Germinal center (tissue), 1 donor: Measurements from ENCODE around the gene CYBRD1.
"Not testable (repeated sequence)": the region's sequence is repeated elsewhere in the genome, so short reads cannot be mapped to it uniquely, and the experiment has no call there.

Experiments used
- DNase-seq: peaks from one replicate; pipeline ENCODE4 v3.0.0; 2012; ENCODE audit warnings: mixed read lengths, low spot score

Gene CYBRD1

GRCh38 chr2:171522052-171522787 lies at the start of gene CYBRD1:
CYBRD1 (plus strand) TSS chr2:171522474; CDS start chr2:171522546, 72 bp downstream.
- peak; percentile 18 for DNase-seq

GRCh38 chr2:171475979-171476378 lies 46.3 kb upstream of the CYBRD1 start:
- no peak for DNase-seq

DNA sequence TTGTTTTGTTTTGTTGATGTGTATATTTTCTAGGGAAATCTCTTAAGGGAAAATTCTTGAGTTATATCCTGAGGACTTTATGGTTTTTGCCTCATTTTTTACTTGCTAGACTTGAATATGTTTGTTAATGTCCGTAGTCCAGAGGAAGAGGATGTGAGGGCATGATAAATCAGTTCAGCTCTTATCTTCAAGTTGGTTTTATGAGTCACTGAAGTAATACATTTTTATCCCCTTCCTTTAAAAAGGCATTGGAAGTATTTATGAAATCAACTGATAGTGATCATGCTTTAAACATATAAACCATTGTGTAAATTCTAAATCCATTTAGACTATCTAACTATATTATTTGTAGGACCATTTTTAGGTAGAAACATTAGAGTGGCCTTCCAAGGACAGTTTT lies 43.9 kb upstream of the CYBRD1 start:
- no peak for DNase-seq

GRCh38 chr2:171479154-171479814 lies 43.0 kb upstream of the CYBRD1 start:
- DNase-seq: no peak

DNA sequence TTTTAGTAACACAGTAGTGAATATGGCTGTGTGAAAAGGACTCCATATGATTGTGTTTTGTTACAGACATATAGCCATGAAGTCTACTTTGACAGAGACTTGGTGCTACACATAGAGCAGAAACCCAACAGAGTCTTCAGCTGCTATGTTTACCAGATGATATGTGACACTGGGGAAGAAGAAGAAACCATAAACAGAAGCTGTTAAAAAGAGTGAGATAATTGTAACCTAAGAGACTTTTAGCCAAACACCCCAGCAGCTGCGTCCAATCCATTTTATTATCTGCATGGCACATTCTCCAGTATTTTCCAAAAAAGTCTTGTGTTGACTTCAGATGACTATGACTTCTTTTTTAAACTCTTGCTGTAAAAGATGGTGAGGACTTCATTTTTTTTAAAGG lies 41.4 kb upstream of the CYBRD1 start:
- no peak for DNase-seq

DNA sequence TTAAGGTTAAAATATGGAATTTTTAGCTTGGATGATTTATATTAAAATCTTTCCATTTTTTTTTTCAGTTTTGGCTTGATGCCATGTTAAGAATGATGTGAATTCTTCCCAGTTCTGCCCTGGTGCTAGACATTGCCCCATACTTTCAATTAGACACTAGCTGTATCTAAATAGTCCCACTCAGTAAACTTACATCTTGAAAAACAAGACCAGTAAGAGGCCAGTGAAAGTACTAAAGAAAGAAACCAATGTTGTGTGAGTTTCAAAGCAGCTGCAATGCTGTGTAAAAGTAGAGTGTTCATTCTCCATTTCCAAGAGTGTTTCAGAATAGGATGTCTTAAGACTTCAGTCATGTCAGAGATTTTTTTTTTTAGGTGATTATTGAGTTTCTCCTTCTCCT lies 40.0 kb upstream of the CYBRD1 start:
- DNase-seq: no peak

DNA sequence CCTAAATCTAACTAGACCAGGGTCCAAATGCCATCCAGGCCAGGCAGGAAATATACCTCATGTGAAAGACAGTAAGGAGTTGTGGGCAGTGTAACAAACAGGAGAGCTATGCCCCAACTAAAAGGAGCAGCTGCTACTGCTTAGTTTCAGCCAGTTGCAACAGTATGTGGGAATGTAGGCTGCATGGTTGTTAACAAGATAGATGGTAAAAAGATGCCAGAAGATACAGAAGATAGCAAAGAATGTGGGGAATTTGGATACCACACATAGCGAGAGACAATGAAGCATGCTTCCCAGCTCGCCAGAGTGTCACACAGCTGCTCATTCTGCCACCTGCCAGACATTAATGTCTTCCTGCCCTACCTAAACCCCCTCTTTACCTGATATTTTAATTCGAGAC lies 39.4 kb upstream of the CYBRD1 start:
- no peak for DNase-seq

- no peak for DNase-seq
These were observed 38.5 kb upstream of the CYBRD1 start for GRCh38 chr2:171483793-171484192.

DNA sequence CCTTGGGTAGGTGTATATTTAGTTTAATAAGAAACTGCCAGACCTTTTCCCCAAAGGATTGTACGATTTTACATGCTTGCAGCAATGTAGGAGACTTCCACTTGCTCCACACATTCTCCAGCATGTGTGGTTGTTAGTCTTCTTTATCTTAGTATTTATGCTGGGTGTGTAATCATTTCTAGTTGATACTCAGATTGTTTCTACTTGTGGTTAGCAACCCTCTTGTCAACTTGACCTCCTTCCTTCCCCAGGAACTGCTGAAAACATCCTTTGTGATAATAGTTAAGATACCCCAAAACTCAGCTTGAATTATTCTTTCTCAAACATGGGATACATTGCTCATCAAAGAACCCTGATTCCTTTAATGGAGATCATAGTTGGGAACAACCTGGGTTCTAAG lies 37.2 kb upstream of the CYBRD1 start:
- DNase-seq: no peak

- no peak for DNase-seq
These were observed 35.1 kb upstream of the CYBRD1 start for GRCh38 chr2:171487201-171487600.

DNA sequence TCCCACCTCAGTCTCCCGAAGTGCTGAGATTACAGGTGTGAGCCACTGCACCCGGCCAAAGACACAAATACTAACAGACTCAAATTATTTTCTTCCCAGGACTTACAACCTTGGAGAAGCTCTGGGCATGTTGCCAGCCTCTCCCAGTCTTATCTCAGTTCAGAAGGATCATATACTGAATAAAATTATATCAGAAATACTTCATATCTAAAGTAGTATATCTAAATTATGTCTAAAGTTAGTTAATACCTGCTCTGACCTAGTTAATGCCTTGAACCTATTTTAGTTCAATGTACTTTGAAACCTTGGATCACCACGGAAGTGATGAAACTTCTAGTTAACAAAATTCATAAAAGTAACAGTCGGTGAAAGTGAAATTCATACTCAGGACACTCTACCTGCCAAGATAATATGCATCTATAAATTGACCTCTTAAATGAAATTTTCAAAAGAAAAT lies 34.4 kb upstream of the CYBRD1 start:
- DNase-seq: no peak

DNA sequence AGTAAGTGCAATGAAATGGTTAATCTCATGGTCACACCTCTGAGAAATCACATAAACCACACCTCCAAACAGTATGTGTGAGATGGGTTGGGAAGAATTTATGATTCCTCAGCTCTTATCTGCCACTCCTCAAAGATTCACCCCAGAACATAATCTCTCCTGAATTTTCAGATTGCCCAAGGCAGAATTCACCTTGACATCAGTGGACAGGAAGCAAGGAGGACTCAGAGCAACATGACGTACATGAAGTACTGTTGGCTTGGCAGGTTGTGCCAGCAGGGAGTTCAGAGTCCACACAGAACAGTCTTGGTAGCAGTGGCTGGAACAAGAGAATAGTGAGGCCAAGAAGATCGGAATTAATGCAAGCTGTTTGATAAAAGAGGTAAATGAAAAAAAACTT lies 31.7 kb upstream of the CYBRD1 start:
- no peak for DNase-seq

- no peak for DNase-seq
These were observed 31.0 kb upstream of the CYBRD1 start for GRCh38 chr2:171491292-171491691.

DNA sequence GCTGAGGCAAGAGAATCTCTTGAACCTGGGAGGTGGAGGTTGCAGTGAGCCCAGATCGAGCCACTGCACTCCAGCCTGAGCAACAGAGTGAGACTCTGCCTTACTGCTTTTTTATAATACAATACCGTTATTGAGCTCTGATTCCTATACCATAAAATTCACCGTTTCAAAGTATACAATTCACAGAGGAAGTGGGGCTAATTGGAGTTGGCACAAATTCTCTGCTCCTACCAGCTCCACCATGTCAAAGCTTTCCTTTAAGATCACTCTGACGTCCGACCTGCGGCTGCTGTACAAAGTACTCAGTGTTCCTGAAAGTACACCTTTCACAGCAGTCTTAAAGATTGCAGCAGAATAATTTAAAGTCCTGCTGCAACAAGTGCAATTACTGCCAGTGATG lies 29.6 kb upstream of the CYBRD1 start:
- no peak for DNase-seq

- not testable (repeated sequence) for DNase-seq
These were observed 24.6 kb upstream of the CYBRD1 start for GRCh38 chr2:171497664-171498063.

- DNase-seq: no peak
These were observed 16.9 kb upstream of the CYBRD1 start for GRCh38 chr2:171505374-171505773.

GRCh38 chr2:171509945-171510731 lies 12.1 kb upstream of the CYBRD1 start:
- peak; percentile 8 for DNase-seq

GRCh38 chr2:171512014-171512413 lies 10.3 kb upstream of the CYBRD1 start:
- DNase-seq: no peak

DNA sequence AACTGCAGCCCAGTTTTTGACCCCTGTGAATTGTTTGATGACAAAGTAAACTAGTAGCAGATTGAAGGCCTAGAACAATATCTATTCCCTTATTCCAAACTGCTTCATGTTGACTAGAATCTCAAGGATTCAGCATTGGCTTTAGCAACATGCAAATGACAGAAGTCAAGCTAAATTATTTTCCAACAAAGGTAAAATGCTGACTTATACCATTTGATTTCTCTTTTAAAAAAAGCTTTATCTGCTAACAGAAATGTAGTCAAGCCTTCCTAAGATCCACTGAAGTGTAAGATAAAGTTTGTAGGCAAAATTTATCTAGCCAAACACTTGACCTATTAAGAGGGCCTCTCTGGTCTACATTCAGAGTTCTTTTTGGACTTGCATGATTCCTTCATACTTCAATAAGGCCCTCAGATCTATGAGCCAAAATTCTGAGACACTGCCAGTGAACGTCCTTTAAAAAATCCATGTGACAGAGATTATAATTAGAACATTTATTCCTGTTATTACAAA lies 9.5 kb upstream of the CYBRD1 start:
- DNase-seq: no peak

DNA sequence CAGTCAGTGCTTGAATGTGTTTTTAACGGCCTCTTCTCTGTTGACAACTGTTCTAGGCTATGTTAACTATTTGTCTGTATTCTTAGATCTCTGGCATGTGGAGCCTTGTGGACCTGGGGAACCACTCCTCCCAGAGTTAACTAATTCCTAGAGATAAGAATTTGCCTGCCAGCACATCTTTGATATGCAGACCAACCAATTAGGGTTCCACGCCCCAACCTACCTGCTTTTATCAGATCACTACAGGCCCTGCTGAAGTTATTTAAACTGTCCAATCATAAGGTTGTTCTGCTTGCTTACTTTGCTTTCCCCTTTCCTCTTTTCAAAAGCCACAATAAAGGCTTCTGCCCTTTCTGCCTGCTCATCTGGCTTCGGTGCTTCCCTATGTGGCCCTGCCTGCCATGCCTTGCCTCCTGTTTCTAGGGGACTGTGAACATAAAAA lies 8.5 kb upstream of the CYBRD1 start:
- DNase-seq: no peak

DNA sequence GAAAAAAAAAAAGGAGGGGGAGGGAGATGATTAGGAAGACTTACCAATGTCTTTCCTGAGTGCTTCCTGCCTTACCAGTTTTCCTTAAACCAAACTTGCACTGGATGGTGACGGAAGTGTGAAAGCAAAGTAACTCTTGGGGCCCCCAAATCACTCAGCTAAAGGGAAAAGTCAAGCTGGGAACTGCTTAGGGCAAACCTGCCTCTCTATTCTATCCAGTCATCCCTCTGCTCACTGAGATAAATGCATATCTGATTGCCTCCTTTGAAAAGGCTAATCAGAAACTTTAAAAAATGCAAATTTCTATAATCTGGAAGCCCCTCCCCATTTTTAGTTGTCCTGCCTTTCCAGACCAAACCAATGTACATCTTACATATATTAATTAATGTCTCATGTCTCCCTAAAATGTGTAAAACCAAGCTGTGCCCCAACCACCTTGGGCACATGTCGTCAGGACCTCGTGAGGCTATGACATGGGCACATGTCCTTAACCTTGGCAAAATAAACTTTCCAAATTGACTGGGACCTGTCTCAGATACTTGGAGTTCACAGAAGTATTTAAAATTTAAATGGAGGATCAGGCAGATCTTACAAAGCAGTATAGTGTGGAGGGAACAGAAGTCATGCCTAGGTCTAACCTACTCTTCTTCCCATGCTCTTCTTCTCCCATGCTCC lies 7.2 kb upstream of the CYBRD1 start:
- no peak for DNase-seq

- DNase-seq: no peak
These were observed 6.5 kb upstream of the CYBRD1 start for GRCh38 chr2:171515672-171516298.
